Endothelial cell of umbilical vein (primary cell): ENCODE results near the gene CERS5. TPM values are rescaled to one million over a fixed set of nuclear protein-coding genes. Genes with fewer than 3 reads are reported as not detected.

ENCODE experiments used
- BruUV-seq: library from RNA; stranded (reverse); fragments of 400-500 nt; replicated peaks from 2 replicates; lab custom pipeline; 2021; lab: Mats Ljungman, UMichigan
- CTCF ChIA-PET: fragments of 300-600, 350-600 bp; sonication (Branson Sonifier 250); formaldehyde crosslinking; loops from one replicate; lab custom pipeline; 2021; ENCODE audit warnings: antibody characterized with exemption, inconsistent platforms; lab: Charles Lee
- POLR2A ChIA-PET: fragments of 300-600, 350-600 bp; sonication (Branson Sonifier 250); formaldehyde crosslinking; loops from one replicate; lab custom pipeline; 2021; ENCODE audit warnings: antibody characterized with exemption, inconsistent platforms; lab: Charles Lee
- DNase-seq: peaks from one replicate; pipeline ENCODE4 v3.0.0-alpha.2; 2011; ENCODE audit warnings: low read depth, low spot score
- FAIRE-seq: peaks from 2 replicates; lab custom pipeline; 2011; peaks lifted over from hg19 to GRCh38; lab: Jason Lieb, UNC
- H2AFZ ChIP-seq: 2 replicates; pipeline ENCODE4 v1.6.0; 2012; ENCODE audit warnings: low read depth, low read length, control low read depth, inconsistent platforms
- H3K27ac ChIP-seq: 2 replicates; pipeline ENCODE4 v1.5.1; 2011; ENCODE audit warnings: low read depth, mild to moderate bottlenecking, control low read depth, low read length, moderate library complexity; ENCODE audit not compliant: insufficient read depth
- H3K27me3 ChIP-seq, 2 experiments: 2 replicates each; pipeline versions ENCODE4 v1.6.0 to v1.6.1; 2011; ENCODE audit warnings: low read length in 2 of 2, mixed read lengths in 1 of 2; ENCODE audit not compliant: control insufficient read depth in 2 of 2, insufficient read depth in 2 of 2
- H3K36me3 ChIP-seq, 2 experiments: 2 replicates in 1 of 2; 3 replicates in 1 of 2; pipeline ENCODE4 v1.5.1; 2011; ENCODE audit warnings: low read length in 2 of 2, mild to moderate bottlenecking in 1 of 2, moderate library complexity in 1 of 2; ENCODE audit not compliant: control insufficient read depth in 2 of 2, insufficient read depth in 2 of 2; ENCODE audit errors: extremely low read depth in 1 of 2
- H3K4me1 ChIP-seq: 3 replicates; pipeline ENCODE4 v1.5.1; 2011; ENCODE audit warnings: mild to moderate bottlenecking, low read length; ENCODE audit not compliant: control insufficient read depth, insufficient read depth; ENCODE audit errors: extremely low read depth
- H3K4me2 ChIP-seq: 2 replicates; pipeline ENCODE4 v1.6.1; 2011; ENCODE audit warnings: low read length, control low read depth, mixed read lengths; ENCODE audit not compliant: insufficient read depth
- H3K4me3 ChIP-seq, 3 experiments: fragments of 200-600 bp in 1 of 3; sonication (generic), shearing (Covaris generic) in 1 of 3; replicated peaks in 1 of 3; 2 replicates each; pipeline ENCODE4 v1.5.1; 2011 to 2016; ENCODE audit warnings: control low read depth in 3 of 3, low read length in 3 of 3, mild to moderate bottlenecking in 2 of 3, inconsistent platforms in 1 of 3, low read depth in 1 of 3, moderate library complexity in 1 of 3; ENCODE audit not compliant: insufficient read depth in 1 of 3
- H3K79me2 ChIP-seq: 2 replicates; pipeline ENCODE4 v1.6.0; 2012; ENCODE audit warnings: low read length, inconsistent platforms; ENCODE audit not compliant: control insufficient read depth, insufficient read depth
- H3K9ac ChIP-seq: replicated peaks from 2 replicates; pipeline ENCODE3; 2011; ENCODE audit warnings: low read length, control low read depth; ENCODE audit not compliant: insufficient read depth; ENCODE audit errors: extremely low read depth
- H3K9me1 ChIP-seq: replicated peaks from 3 replicates; pipeline ENCODE4 v1.6.0; 2011; ENCODE audit warnings: mild to moderate bottlenecking, low read length; ENCODE audit not compliant: control insufficient read depth, insufficient read depth; ENCODE audit errors: extremely low read depth
- H3K9me3 ChIP-seq: replicated peaks from 2 replicates; pipeline ENCODE4 v1.5.1; 2012; ENCODE audit warnings: low read length, inconsistent platforms; ENCODE audit not compliant: control insufficient read depth, insufficient read depth
- H4K20me1 ChIP-seq: replicated peaks from 2 replicates; pipeline ENCODE3; 2011; ENCODE audit warnings: mild to moderate bottlenecking, low read length; ENCODE audit not compliant: control insufficient read depth, insufficient read depth; ENCODE audit errors: extremely low read depth
- EZH2 ChIP-seq: IDR thresholded peaks from 2 replicates; pipeline ENCODE4 v1.6.1; 2012; ENCODE audit warnings: borderline replicate concordance, low read depth, mild to moderate bottlenecking, moderate library complexity, low read length, inconsistent platforms; ENCODE audit not compliant: severe bottlenecking
- FOS ChIP-seq: IDR thresholded peaks from 2 replicates; pipeline ENCODE4 v1.6.1; 2011; ENCODE audit warnings: mild to moderate bottlenecking, low read length, moderate library complexity, borderline replicate concordance; ENCODE audit not compliant: insufficient read depth
- GATA2 ChIP-seq: IDR thresholded peaks from 2 replicates; pipeline ENCODE4 v1.7.0; 2011; ENCODE audit warnings: low read depth, mild to moderate bottlenecking, moderate library complexity, mixed read lengths, low read length; ENCODE audit not compliant: insufficient read length, insufficient read depth
- JUN ChIP-seq: IDR thresholded peaks from 2 replicates; pipeline ENCODE4 v1.6.1; 2011; ENCODE audit warnings: borderline replicate concordance, low read depth; ENCODE audit not compliant: insufficient read length, insufficient read depth
- dilution Hi-C: fragments of 300-500 bp; cut with MboI; formaldehyde crosslinking; loops from one replicate; pipeline ENCODE4 v1.15.0; 2019; ENCODE audit warnings: low sequenced_read_pairs; ENCODE audit not compliant: extremely low pct_ligation_motif_present
- intact Hi-C: fragments of 100-400 bp; cut with micrococcal nuclease; formaldehyde crosslinking; loops from one replicate; pipeline ENCODE4 v1.10.0; 2022
- polyA plus RNA-seq, 4 experiments: library from polyadenylated mRNA; depleted of rRNA in 3 of 4; stranded (reverse) in 3 of 4; unstranded in 1 of 4; fragments of >200 nt; gene quantifications; 2 replicates each; pipeline versions ENCODE4 v1.2.1 to v1.2.3, GENCODE V29; 2011 to 2012; ENCODE audit warnings: missing spikeins in 1 of 4
- total RNA-seq: library from RNA; stranded (reverse); gene quantifications from 2 replicates; pipeline ENCODE4 v1.2.3, GENCODE V29; 2021
- TF ChIP-seq, protein P1 (sequence below): IDR thresholded peaks from 2 replicates; pipeline ENCODE4 v1.6.1; 2011; ENCODE audit not compliant: insufficient read depth, insufficient read length

Gene CERS5
- total and polyA plus RNA-seq, 2 donors (not counting 3 experiments of a cell fraction or from before 2014, with no cell fraction given), result 60.4 to 108 TPM

DNA sequence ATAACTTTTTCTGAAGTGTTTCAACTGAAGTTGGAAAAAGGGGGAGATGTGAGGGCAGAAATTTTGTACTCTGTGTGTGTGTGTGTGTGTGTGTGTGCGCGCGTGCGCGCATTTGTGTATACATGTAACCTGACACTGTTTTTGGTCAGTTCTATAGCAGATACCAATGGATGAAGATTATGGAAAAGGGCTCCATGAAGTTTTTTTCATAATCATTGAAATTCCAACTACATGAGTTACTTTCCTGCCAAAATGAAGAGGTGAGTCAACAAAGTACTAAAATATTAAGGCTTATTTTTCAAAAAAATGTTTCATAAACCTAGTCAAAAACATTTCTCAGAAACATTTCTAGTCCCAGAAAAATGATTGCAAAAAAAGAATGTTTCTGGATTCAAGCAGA lies 25.7 kb upstream of the CERS5 start:
- Histone ChIP-seq H3K9me1 (no peaks in the 10 kb centered on the region), H3K27me3 (no peaks in the 10 kb centered on the region), H4K20me1 (no peaks in the 10 kb centered on the region), H3K79me2 (peaks cover 4% of the 10 kb centered on the region), H3K4me3 (no peak overlapping the region), H3K9me3 (no peaks in the 10 kb centered on the region), H2AFZ (no peak overlapping the region), H3K27ac (peak overlapping the region; percentile 87), H3K36me3 (peaks cover 11% of the 10 kb centered on the region in 2 experiments), H3K4me1 (peaks cover 37% of the 10 kb centered on the region), H3K4me2 (peak overlapping the region; percentile 67), H3K9ac (peak overlapping the region; percentile 65)
- TF ChIP-seq JUN (peak; percentile 75), EZH2 (no peak), FOS (peak; percentile 72)
- intact Hi-C loops, result loop anchor here (1.0 kb wide), 1 partner anchor 9 kb away; no protein-coding TSS in a partner anchor
- peak; percentile 53 for FAIRE-seq
- DNase-seq, result peak; percentile 78
- BruUV-seq, result no TSS peak
- ChIA-PET POLR2A (no interaction called here), CTCF (no interaction called here)
- dilution Hi-C loops, result no loop called here

DNA sequence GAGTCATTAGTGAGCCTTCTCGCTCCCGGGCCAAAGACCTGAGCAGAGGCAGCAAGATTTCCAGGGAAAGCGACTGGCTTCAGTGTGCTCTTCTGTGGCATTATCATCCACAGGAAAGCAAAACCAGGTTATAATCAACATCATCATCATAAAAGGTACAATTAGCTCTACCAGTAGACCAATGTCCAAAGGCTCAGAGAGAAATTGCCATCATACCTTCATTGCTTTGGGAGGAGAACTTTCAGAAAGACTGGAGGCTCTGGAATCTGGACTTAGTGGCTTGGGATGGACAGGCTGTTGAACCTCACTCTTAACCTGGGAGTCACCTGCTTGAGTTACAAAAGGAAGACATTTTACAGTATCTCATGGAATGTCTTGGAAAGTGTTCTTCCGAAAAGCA lies 25.1 kb upstream of the CERS5 start:
- Histone ChIP-seq H3K36me3 (peaks cover 11% of the 10 kb centered on the region in 2 experiments), H3K27ac (peak overlapping the region; percentile 87), H3K9me3 (no peaks in the 10 kb centered on the region), H4K20me1 (no peaks in the 10 kb centered on the region), H3K9ac (peak overlapping the region; percentile 63), H3K9me1 (no peaks in the 10 kb centered on the region), H2AFZ (no peak overlapping the region), H3K4me2 (peak overlapping the region; percentile 42), H3K4me1 (peaks cover 37% of the 10 kb centered on the region), H3K27me3 (no peaks in the 10 kb centered on the region), H3K79me2 (peaks cover 4% of the 10 kb centered on the region), H3K4me3 (no peak overlapping the region)
- dilution Hi-C loops (no loop called here), intact Hi-C loops (no loop called here)
- ChIA-PET POLR2A (no interaction called here), CTCF (no interaction called here)
- no TSS peak for BruUV-seq
- no peak for TF ChIP-seq FOS
- TF ChIP-seq JUN, result no peak
- TF ChIP-seq, protein P1, sequence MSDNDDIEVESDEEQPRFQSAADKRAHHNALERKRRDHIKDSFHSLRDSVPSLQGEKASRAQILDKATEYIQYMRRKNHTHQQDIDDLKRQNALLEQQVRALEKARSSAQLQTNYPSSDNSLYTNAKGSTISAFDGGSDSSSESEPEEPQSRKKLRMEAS, result no peak
- TF ChIP-seq GATA2, result no peak
- no peak for TF ChIP-seq EZH2
- DNase-seq, result no peak
- FAIRE-seq, result no peak
